HG03354 (cell line): Measurements from ENCODE around the gene HCFC1R1.

ENCODE experiments used
- ATAC-seq: cut with Tn5 transposase; IDR thresholded peaks from one replicate; pipeline ENCODE4 v1.9.1; 2021; ENCODE audit warnings: mild to moderate bottlenecking; ENCODE audit not compliant: unreplicated experiment, poor library complexity, severe bottlenecking

HCFC1R1 gene

DNA sequence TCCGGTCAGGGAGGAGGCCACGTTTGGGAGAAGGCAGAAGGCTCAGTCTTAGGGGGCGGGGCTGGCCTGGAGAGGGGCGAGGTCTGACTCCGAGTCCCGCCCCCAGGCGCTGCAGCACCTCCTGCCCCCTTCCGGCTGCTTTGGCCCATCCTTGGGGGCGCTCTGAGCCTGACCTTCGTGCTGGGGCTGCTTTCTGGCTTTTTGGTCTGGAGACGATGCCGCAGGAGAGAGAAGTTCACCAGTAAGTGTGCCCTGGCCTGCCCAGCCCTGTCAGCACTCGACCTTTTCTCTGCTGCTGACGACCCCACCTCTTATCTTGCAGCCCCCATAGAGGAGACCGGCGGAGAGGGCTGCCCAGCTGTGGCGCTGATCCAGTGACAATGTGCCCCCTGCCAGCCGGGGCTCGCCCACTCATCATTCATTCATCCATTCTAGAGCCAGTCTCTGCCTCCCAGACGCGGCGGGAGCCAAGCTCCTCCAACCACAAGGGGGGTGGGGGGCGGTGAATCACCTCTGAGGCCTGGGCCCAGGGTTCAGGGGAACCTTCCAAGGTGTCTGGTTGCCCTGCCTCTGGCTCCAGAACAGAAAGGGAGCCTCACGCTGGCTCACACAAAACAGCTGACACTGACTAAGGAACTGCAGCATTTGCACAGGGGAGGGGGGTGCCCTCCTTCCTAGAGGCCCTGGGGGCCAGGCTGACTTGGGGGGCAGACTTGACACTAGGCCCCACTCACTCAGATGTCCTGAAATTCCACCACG is 2.1 kb downstream of the HCFC1R1 start:
- peak; percentile 28 for ATAC-seq

DNA sequence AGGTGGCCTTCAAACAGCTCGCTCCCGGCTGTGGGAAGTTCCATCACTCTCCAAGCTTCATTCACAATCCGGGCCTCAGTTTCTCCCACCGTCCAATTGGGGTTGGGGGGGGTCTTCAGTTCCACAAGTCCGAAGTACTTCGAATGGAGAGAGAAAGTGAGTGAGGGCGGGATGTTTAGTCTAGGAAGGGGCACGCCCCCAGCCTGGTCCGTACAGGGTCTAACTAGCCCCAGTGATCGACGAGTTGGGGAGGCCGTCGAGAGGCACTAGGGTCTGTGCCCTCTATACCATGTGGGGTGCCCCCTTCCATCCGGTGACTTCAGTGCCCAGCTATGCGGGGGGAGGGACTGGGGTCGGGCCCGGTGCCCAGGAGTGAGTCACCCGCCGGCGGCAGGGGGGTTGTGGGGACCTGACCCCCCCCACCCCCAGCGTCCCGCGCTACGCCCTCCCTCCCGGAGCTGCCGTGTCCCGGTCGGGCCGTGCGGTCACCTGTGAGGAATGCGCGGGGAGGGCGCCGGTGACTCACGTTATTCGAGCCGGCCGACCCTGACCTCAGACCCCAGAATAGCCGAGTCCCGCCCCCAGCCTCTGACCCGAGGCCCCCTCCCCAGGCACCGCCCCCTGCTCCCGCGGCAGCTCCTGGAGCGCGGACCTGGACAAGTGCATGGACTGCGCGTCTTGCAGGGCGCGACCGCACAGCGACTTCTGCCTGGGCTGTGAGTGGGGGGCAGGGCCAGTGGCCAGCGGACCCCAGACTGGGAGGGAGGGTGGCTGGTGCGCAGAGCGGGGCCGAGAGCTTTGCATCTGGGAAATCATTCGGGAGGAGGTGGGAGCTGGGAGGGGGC is 2.9 kb downstream of the HCFC1R1 start:
- ATAC-seq: no peak

DNA sequence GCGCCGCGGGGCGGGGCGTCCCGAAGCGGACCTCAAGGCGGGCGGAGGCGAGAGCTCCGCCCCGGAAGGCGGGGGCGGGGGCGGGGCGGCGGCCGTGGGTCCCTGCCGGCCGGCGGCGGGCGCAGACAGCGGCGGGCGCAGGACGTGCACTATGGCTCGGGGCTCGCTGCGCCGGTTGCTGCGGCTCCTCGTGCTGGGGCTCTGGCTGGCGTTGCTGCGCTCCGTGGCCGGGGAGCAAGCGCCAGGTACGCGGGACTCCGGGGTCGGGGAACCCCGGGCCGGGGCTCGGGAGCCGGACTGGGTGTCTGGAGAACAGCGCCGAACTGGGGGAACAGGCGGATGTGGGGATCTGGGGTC is 3.5 kb downstream of the HCFC1R1 start, which contains the start of gene TNFRSF12A:
Gene TNFRSF12A (plus strand): TSS at position 122 of the 357 bp plus-strand sequence. CDS start 30 bp downstream, at position 152.
- no peak for ATAC-seq

DNA sequence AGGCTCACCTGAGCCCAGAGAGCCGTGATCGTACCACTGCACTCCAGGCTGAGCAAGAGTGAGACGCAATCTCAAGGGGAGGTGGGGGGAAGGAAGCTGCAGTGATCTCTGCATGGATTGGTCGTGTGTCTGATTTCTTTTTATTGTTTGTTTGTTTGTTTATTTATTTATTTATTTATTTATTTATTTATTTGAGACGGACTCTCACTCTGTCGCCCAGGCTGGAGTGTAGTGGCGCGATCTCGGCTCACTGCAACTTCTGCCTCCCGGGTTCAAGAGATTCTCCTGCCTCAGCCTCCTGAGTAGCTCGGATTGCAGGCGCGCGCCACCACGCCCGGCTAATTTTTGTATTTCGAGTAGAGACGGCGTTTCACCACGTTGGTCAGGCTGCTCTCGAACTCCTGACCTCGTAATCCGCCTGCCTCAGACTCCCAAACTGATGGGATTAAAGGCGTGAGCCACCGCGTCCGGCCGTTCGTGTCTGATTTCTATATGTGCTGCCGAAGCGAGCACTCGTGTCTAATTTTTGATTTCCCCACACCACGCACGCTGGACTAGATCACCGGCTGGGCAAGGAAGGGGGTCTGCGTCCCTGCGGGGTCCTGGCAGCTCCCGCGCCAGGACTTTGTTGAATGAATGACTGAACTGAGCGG is 4.0 kb downstream of the HCFC1R1 start:
- no peak for ATAC-seq

DNA sequence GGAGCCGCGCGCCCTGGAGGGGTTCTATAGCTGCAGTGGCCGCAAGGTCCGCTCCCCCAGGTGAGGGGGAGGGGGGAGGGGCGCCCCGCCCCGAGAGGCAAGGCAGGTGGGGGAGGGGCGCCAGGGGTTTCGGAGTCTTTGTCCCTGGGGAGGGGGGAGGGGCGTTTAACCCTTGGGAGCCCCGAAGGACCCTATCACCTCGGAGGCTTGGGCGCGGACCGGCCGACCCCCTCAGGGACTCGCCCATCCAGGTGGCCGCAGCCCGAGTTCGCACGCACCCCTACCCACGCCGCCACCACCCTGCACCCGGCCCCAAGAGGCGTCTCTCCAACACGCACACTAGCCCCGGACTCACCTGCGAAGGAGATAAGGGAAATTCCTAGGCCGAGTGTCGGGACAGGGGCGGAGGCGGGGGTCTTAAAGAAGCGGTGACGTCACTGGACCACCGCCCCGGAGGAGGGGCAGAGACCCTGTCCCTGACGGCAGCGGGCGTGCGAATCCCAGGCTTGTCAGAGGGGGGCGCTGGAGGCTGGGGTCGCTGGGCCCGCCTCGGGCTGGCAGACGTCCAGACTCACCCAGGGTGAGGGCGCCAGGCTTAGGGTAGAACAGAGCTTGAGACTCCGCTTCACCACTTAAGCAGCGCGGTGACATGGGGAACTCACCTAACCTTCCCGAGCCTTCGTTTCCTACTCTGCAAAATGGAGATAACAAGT is 5.8 kb downstream of the HCFC1R1 start, which contains the start of gene CLDN6:
Gene CLDN6 (minus strand): TSS at position 390 of the 713 bp plus-strand sequence. CDS start 2,162 bp downstream, outside the sequence.
- ATAC-seq: no peak

DNA sequence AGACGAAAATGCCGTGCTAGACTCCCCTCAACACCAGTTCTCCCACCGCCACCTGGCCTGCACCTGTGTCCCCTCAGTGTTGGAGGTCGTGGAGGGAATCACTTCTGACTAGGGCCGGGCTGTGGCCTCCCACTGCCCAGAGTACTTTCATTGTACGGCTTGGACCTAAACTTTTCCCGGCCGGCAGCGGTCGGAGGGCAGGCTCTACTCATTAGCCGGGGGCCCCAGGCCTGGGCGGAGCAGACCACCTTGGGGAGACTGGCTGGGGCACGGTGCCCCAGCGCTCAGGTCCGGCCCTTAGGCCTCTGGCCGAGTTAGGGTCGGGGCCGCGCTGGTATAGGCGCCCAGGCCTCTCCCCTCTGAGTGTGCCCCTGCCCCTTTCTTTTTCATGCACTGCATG is 6.4 kb downstream of the HCFC1R1 start:
- ATAC-seq: no peak

DNA sequence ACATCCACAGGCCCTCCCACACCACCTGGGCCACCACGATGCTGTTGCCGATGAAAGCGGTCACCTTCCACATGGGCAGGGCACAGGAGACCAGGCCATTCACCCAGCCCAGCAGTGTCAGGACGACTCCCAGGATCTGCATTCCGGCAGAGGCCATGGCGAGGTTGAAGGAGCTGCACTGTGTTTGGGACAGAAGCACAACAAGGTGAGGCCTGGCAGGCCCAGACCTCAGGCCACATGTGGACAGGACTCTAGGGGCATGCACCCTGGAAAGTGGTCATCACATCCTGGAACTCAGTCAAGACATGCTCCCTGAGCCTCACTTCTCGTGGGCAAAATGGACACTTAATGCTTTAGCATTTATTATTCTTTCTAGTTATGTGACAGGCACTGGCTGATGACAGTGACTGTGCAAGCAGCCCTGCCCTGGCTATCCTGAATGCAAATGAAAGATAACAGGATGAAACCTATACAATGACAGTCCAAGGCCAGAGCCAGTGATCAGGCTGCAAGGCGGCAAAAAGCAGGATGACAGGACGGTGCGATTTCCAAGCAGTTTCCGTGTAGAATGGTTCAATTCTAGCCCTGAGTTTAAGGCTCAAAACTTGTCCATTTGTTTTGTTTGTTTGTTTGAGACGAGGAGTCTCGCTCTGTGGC is 7.7 kb downstream of the HCFC1R1 start:
- ATAC-seq: no peak

DNA sequence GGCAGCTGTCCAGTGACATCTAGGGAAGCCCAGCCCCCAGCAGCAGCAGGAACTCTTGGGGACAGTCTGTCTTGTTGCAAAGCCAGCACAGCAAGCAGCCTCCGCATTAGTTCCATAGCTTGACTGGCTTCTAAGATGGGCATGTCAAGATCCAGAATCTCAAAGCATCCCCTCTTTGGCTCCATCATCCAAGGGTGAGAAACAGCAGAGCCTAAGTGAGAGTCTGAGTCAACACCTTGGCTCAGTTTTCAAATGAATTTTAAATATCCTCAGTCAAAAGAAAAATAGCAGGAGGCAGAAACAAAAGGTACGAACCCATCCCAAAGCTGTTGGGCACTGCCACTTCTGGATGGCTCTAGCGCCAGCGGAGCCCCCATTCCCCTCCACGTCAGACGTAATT is 8.8 kb downstream of the HCFC1R1 start:
- ATAC-seq: no peak

DNA sequence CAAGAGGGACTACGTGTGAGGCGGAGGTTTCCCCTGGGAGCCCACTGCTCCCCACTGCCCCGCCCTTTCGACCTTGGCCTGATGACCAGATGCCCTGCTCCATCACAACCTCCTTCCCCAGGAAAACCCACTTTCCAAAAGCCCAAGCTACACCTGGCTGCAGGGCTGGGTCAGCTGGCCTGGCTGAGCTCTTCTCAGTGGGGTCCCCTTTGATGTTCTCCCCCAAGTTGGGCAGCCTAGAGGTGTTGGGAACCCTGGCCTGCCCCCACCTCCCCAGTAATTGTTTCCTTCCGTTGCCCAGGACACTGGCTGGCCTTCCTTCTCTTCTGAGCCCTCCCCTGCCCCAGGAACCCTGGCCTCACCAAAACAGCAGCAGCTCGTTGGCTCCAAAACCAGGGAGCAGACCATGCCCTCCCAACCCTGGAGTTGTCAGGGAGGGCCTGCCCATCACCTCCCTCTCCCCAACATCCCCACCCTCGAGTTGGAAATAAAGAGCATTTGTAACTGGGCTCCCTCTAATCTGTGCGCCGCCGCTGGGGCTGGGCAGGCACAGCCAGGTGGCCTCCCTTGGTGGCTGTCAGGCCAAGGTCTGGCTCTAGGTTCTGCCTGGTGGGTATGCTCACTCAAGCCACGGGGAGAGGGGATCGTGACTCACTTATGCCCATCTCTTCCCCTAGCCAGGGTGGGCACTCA is 9.6 kb downstream of the HCFC1R1 start:
- ATAC-seq: no peak

DNA sequence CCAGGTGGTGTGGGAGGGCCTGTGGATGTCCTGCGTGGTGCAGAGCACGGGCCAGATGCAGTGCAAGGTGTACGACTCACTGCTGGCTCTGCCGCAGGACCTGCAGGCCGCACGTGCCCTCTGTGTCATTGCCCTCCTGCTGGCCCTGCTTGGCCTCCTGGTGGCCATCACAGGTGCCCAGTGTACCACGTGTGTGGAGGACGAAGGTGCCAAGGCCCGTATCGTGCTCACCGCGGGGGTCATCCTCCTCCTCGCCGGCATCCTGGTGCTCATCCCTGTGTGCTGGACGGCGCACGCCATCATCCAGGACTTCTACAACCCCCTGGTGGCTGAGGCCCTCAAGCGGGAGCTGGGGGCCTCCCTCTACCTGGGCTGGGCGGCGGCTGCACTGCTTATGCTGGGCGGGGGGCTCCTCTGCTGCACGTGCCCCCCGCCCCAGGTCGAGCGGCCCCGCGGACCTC is 10.2 kb downstream of the HCFC1R1 start:
- ATAC-seq: no peak

DNA sequence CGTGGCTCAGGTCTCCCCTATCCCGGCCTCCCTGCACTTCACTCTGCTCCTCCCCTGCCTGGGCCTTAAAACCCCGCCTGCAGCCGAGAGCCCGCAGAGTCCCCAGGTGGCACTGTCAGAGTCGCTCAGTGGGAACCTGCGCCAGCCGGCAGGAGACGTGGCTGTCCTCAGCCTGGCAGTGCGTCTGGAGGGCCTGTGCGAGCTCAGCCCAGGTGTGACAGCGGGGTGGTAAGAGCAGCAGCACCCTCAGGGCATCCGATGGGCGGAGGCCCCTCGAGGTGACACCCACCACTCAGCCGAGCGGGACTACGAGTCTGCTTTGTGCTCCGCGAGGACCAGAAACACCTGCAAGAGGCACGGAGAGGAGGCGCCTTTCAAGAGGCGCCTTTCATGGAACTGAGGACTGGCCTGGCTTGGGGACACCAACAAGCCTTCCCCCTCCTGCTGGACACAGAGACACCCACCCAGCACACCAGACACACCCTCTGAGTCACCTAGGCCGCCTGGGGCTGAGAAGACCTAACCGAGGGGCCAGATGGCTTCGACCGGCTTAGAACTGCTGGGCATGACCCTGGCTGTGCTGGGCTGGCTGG is 10.8 kb downstream of the HCFC1R1 start, which contains the start of gene CLDN9:
Gene CLDN9 (plus strand): TSS at position 96 of the 593 bp plus-strand sequence. CDS start 440 bp downstream, at position 536.
- no peak for ATAC-seq

DNA sequence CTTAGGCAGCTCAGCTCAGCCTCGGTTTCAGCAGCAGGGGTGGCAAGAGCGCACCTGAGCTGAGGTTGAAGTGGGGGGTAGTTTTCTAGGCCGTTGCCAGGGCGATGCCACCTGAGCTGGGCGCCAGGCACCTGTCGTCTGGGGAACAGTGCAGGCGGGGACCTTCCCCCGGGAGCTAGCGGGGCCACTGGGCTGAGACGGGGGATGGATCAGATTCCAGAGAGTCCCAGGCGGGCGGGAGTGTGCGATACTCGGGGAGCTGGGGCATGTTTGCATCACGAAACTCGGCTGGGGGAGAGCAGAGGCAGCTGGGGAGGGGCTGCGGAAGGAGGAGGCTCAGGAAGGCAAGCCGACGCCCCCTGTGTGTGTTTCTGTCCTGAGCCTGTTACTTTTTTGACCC is 11.5 kb downstream of the HCFC1R1 start:
- ATAC-seq: no peak

DNA sequence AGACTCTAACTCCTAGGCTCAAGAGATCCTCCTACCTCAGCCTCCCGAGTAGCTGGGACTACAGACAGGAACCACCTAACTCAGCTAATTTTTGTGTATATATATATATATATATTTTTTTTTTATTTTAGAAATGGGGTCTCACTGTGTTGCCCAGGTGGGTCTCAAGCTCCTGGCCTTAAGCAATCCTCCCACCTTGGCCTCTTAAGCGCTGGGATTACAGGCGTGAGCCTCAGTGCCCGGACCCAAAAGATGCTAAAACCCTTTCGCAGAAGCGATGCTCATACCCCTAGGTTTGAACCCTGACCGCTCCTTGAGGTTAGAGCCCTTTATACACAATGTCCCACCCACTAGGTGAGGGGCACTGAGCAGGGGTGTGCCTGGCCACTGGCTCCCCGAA is 13.2 kb downstream of the HCFC1R1 start:
- ATAC-seq: no peak

DNA sequence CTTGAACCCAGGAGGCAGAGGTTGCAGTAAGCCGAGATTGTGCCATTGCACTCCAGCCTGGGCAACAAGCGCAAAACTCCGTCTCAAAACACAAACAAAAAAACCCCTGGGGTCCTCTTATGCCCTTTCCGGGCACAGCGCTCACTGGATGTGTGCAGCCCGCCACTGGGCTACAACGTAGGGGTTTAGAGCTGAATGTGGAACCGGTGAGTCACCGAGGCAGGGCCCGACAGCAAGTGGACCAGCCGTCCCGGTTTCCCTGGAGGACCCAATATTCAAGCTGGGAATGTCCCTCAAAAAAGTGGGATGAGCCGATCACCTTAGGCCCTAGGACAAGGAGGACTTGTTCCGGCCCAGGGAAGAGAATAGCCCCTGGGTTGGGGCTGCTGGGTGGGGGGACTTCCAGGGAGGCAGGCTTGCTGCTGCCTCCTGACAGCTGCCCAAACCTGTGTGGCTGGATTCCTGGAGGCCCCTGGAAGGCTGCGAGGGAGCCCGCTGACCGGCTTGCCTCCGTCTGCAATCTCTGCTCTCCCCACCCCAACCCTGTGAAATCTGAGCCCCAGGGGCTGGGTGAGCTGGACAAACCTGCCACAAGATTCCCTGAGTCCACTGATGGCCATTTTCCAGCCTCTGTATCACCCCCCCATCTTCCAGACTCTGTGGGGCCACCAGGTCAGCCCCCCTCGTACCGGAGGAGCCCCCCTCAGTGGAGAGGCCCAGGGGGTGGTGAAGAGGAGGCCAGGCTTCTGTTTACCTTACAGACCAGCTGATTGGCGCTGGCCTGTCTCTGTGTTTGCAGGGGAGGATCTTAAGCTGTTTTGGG is 14.0 kb downstream of the HCFC1R1 start:
- no peak for ATAC-seq

DNA sequence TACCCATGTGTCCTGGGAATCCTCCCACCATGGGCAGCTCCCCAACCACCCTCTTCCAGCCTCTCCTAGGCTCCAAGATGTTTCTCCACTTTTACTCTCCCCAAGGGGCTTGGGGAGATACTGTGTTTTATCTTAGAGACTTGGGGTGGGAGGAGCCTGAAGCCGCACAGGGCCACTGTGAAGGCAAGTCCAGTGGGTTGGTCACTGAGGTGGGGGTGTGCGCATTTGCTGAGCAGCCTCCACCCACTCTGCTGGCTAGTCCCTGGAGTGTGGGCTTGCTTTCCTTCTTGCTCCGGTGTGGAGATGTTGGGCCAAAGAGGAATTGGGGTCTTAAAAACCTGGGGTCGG is 15.1 kb downstream of the HCFC1R1 start:
- ATAC-seq: no peak

DNA sequence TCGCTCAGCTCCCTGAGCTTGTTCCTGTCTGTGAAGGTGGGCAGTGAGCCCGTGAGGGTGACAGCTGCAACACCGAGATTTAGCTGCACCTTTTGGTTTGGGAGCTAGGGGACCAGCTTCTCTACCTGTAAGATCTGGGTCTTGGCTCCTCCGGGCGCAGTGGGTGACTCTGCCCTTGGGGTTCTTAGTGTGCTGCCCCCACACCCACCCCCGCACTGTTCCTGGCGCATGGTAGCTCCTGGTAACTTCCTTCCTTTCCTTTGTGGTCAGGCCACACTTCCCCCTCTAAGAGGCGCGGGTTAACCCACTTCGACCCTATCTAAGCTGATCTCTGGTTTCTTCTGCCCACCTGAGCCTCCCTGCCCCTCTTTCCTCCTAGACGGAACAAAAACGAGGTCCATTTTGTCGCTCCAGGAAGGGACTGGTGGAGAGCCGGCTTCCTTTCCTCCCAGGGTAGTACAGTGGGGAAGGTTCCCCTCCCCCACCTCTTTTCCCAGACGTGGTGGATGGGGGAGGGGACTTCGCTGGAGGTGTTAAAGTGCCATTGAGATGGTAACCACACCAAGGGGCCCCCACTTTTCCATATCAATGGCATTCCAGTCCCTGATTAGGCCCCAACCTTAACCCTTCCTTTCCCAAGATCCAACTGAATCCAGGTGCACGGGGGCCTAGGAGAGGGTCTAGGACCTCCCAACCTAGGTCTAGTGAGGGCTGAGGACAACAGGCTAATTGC is 15.6 kb downstream of the HCFC1R1 start:
- no peak for ATAC-seq
